ENCODE data around the gene TMEM150B.

Gene TMEM150B

GRCh38 chr19:55348317-55349034, 23.3 kb upstream of the TMEM150B start:
- Mint-ChIP-seq H3K36me3 (ENCODE audit: low read depth) (peaks cover 4% of the 10 kb centered on the region), H3K4me1 (ENCODE audit: low read depth) (peaks cover 17% of the 10 kb centered on the region), H3K27ac (no peak overlapping the region), H3K9me3 (no peaks in the 10 kb centered on the region), H3K4me3 (no peak overlapping the region), H3K27me3 (ENCODE audit: low read depth) (peaks cover 25% of the 10 kb centered on the region)
- DNase-seq (ENCODE audit: low spot score), result no peak

- Mint-ChIP-seq H3K27me3 (ENCODE audit: low read depth) (peaks cover 15% of the 10 kb centered on the region), H3K27ac (peak overlapping the region; percentile 20), H3K9me3 (no peaks in the 10 kb centered on the region), H3K4me1 (ENCODE audit: low read depth) (peaks cover 9% of the 10 kb centered on the region), H3K36me3 (ENCODE audit: low read depth) (peaks cover 2% of the 10 kb centered on the region), H3K4me3 (no peak overlapping the region)
- DNase-seq (ENCODE audit: low spot score), result no peak
Measured at GRCh38 chr19:55347442-55348009, 22.4 kb upstream of the TMEM150B start.

GRCh38 chr19:55346725-55347441, 21.7 kb upstream of the TMEM150B start:
- Mint-ChIP-seq H3K9me3 (no peaks in the 10 kb centered on the region), H3K27me3 (ENCODE audit: low read depth) (peaks cover 9% of the 10 kb centered on the region), H3K4me1 (ENCODE audit: low read depth) (peaks cover 7% of the 10 kb centered on the region), H3K36me3 (ENCODE audit: low read depth) (peaks cover 2% of the 10 kb centered on the region), H3K27ac (no peak overlapping the region), H3K4me3 (no peak overlapping the region)
- no peak for DNase-seq (ENCODE audit: low spot score)

GRCh38 chr19:55345818-55346724, 20.9 kb upstream of the TMEM150B start:
- Mint-ChIP-seq H3K9me3 (no peaks in the 10 kb centered on the region), H3K4me3 (no peak overlapping the region), H3K36me3 (ENCODE audit: low read depth) (peaks cover 4% of the 10 kb centered on the region), H3K27me3 (ENCODE audit: low read depth) (peaks cover under 1% of the 10 kb centered on the region), H3K27ac (no peak overlapping the region), H3K4me1 (ENCODE audit: low read depth) (peaks cover 3% of the 10 kb centered on the region)
- no peak for DNase-seq (ENCODE audit: low spot score)

GRCh38 chr19:55345101-55345817, 20.1 kb upstream of the TMEM150B start:
- no peaks in the 10 kb centered on the region for H3K9me3 Mint-ChIP-seq
- peaks cover 4% of the 10 kb centered on the region for H3K36me3 Mint-ChIP-seq (ENCODE audit: low read depth)
- no peak overlapping the region for H3K4me3 Mint-ChIP-seq
- no peak overlapping the region for H3K27ac Mint-ChIP-seq
- no peak for DNase-seq (ENCODE audit: low spot score)
- peaks cover 5% of the 10 kb centered on the region for H3K4me1 Mint-ChIP-seq (ENCODE audit: low read depth)
- H3K27me3 Mint-ChIP-seq (ENCODE audit: low read depth), result no peaks in the 10 kb centered on the region

- Mint-ChIP-seq H3K4me1 (ENCODE audit: low read depth) (peaks cover 5% of the 10 kb centered on the region), H3K36me3 (ENCODE audit: low read depth) (peaks cover 4% of the 10 kb centered on the region), H3K27me3 (ENCODE audit: low read depth) (no peaks in the 10 kb centered on the region), H3K9me3 (no peaks in the 10 kb centered on the region), H3K27ac (no peak overlapping the region), H3K4me3 (no peak overlapping the region)
- no peak for DNase-seq (ENCODE audit: low spot score)
Measured at GRCh38 chr19:55344444-55344843, 19.3 kb upstream of the TMEM150B start.

GRCh38 chr19:55341595-55342531, 16.7 kb upstream of the TMEM150B start:
- H3K27ac Mint-ChIP-seq, result peak overlapping the region; percentile 71
- H3K9me3 Mint-ChIP-seq, result no peaks in the 10 kb centered on the region
- peaks cover 12% of the 10 kb centered on the region for H3K4me1 Mint-ChIP-seq (ENCODE audit: low read depth)

GRCh38 chr19:55341171-55341588, 16.0 kb upstream of the TMEM150B start:
- Mint-ChIP-seq H3K9me3 (no peaks in the 10 kb centered on the region), H3K36me3 (ENCODE audit: low read depth) (peaks cover 4% of the 10 kb centered on the region)

More at GRCh38 chr19:55341595-55342531, 16.7 kb upstream of the TMEM150B start:
- no peaks in the 10 kb centered on the region for H3K27me3 Mint-ChIP-seq (ENCODE audit: low read depth)
- H3K36me3 Mint-ChIP-seq (ENCODE audit: low read depth), result peaks cover 4% of the 10 kb centered on the region
- no peak for DNase-seq (ENCODE audit: low spot score)
- H3K4me3 Mint-ChIP-seq, result peak overlapping the region; percentile 73

GRCh38 chr19:55340784-55341147, 15.6 kb upstream of the TMEM150B start:
- Mint-ChIP-seq H3K27me3 (ENCODE audit: low read depth) (peaks cover 7% of the 10 kb centered on the region), H3K4me1 (ENCODE audit: low read depth) (peaks cover 12% of the 10 kb centered on the region), H3K9me3 (no peaks in the 10 kb centered on the region), H3K4me3 (peak overlapping the region; percentile 88), H3K27ac (peak overlapping the region; percentile 90), H3K36me3 (ENCODE audit: low read depth) (peaks cover 4% of the 10 kb centered on the region)
- DNase-seq (ENCODE audit: low spot score), result no peak

More at GRCh38 chr19:55341171-55341588, 16.0 kb upstream of the TMEM150B start:
- Mint-ChIP-seq H3K27me3 (ENCODE audit: low read depth) (peaks cover 5% of the 10 kb centered on the region), H3K27ac (peak overlapping the region; percentile 90), H3K4me1 (ENCODE audit: low read depth) (peaks cover 12% of the 10 kb centered on the region), H3K4me3 (peak overlapping the region; percentile 88)
- peak; percentile 69 for DNase-seq (ENCODE audit: low spot score)

- peak; percentile 6 for DNase-seq (ENCODE audit: low spot score)
- peaks cover 7% of the 10 kb centered on the region for H3K27me3 Mint-ChIP-seq (ENCODE audit: low read depth)
Measured at GRCh38 chr19:55339889-55340783, 15.0 kb upstream of the TMEM150B start.

GRCh38 chr19:55339105-55339888, 14.2 kb upstream of the TMEM150B start, which contains the start of gene KMT5C:
Gene KMT5C (plus strand): TSS chr19:55339876. CDS start chr19:55341937, 2,061 bp downstream.
- Mint-ChIP-seq H3K9me3 (no peaks in the 10 kb centered on the region), H3K27ac (peak within 1 kb of the TSS; percentile 98), H3K4me3 (peak within 1 kb of the TSS; percentile 92), H3K27me3 (ENCODE audit: low read depth) (peaks cover 8% of the 10 kb centered on the region), H3K36me3 (ENCODE audit: low read depth) (peaks cover 2% of the 10 kb centered on the region), H3K4me1 (ENCODE audit: low read depth) (peaks cover 12% of the 10 kb centered on the region)
- peak; percentile 100 for DNase-seq (ENCODE audit: low spot score)

More at GRCh38 chr19:55339889-55340783, 15.0 kb upstream of the TMEM150B start:
- peak overlapping the region; percentile 98 for H3K27ac Mint-ChIP-seq
- H3K36me3 Mint-ChIP-seq (ENCODE audit: low read depth), result peaks cover 4% of the 10 kb centered on the region
- no peaks in the 10 kb centered on the region for H3K9me3 Mint-ChIP-seq
- H3K4me1 Mint-ChIP-seq (ENCODE audit: low read depth), result peaks cover 12% of the 10 kb centered on the region
- H3K4me3 Mint-ChIP-seq, result peak overlapping the region; percentile 92

Data from T-helper 2 cell treated with Interferon-gamma antibody and Interleukin-4, amounts not matched to agents 5 μg/mL and 100 μg/mL, for 36 hours (primary cell).